ENCODE results near the gene KDM6B. TPM values are rescaled to one million over a fixed set of nuclear protein-coding genes. Genes with fewer than 3 reads are reported as not detected.

Gene KDM6B
- total RNA-seq, 2 donors from 2014 or later, result 21.0 to 29.0 TPM

- peak; percentile 82 for DNase-seq (ENCODE audit: low spot score)
- intact Hi-C loops (cut with DNase I), result no loop called here
Observed at GRCh38 chr17:7849130-7849750, 15.2 kb downstream of the KDM6B start.

- intact Hi-C loops (cut with DNase I), result loop anchor here (2.0 to 10.0 kb wide), 2 partner anchors 59 to 105 kb away; no protein-coding TSS in a partner anchor
- DNase-seq (ENCODE audit: low spot score), result no peak
Observed at GRCh38 chr17:7849751-7850504, 15.9 kb downstream of the KDM6B start.

GRCh38 chr17:7850701-7851437 lies 16.9 kb downstream of the KDM6B start:
- no peak for DNase-seq (ENCODE audit: low spot score)
- intact Hi-C loops (cut with DNase I), result loop anchor here (2.0 to 10.0 kb wide), 2 partner anchors 60 to 106 kb away; no protein-coding TSS in a partner anchor

- intact Hi-C loops (cut with DNase I), result loop anchor here (2.0 to 10.0 kb wide), 3 partner anchors 37 to 107 kb away; no protein-coding TSS in a partner anchor
- DNase-seq (ENCODE audit: low spot score), result peak; percentile 97
Observed at GRCh38 chr17:7851438-7852261, 17.6 kb downstream of the KDM6B start.

- intact Hi-C loops (cut with DNase I), result loop anchor here (2.0 to 10.0 kb wide), 2 partner anchors 37 to 107 kb away; no protein-coding TSS in a partner anchor
- no peak for DNase-seq (ENCODE audit: low spot score)
Observed at GRCh38 chr17:7852262-7852670, 18.2 kb downstream of the KDM6B start.

- intact Hi-C loops (cut with DNase I), result loop anchor here (2.0 to 10.0 kb wide), 2 partner anchors 38 to 108 kb away; no protein-coding TSS in a partner anchor
- DNase-seq (ENCODE audit: low spot score), result peak; percentile 80
Observed at GRCh38 chr17:7852919-7853690, 19.1 kb downstream of the KDM6B start.

GRCh38 chr17:7853691-7854038 lies 19.6 kb downstream of the KDM6B start:
- DNase-seq (ENCODE audit: low spot score), result peak; percentile 80
- intact Hi-C loops (cut with DNase I), result loop anchor here (2.0 to 10.0 kb wide), 2 partner anchors 39 to 109 kb away; no protein-coding TSS in a partner anchor

GRCh38 chr17:7854078-7854777 lies 20.2 kb downstream of the KDM6B start:
- intact Hi-C loops (cut with DNase I), result loop anchor here in 1 of 2 donors (10.0 kb wide), 1 partner anchor 109 kb away; no protein-coding TSS in a partner anchor
- peak; percentile 79 for DNase-seq (ENCODE audit: low spot score)

- intact Hi-C loops (cut with DNase I), result loop anchor here in 1 of 2 donors (10.0 kb wide), 1 partner anchor 110 kb away; no protein-coding TSS in a partner anchor
- peak; percentile 84 for DNase-seq (ENCODE audit: low spot score)
Observed at GRCh38 chr17:7854851-7855659, 21.0 kb downstream of the KDM6B start, which contains the start of gene TMEM88. Gene TMEM88, plus strand, starts transcription at chr17:7855066. Its CDS starts 9 bp downstream, at chr17:7855075.

- no peak for DNase-seq (ENCODE audit: low spot score)
- intact Hi-C loops (cut with DNase I), result loop anchor here in 1 of 2 donors (10.0 kb wide), 1 partner anchor 111 kb away; no protein-coding TSS in a partner anchor
Observed at GRCh38 chr17:7855660-7856010, 21.6 kb downstream of the KDM6B start.

GRCh38 chr17:7856011-7856810 lies 22.2 kb downstream of the KDM6B start:
- DNase-seq (ENCODE audit: low spot score), result peak; percentile 90

GRCh38 chr17:7856811-7857712 lies 23.0 kb downstream of the KDM6B start, which contains the start of gene NAA38:
Gene NAA38, minus strand, starts transcription at chr17:7857559. Its CDS starts 96 bp downstream, at chr17:7857463.
- intact Hi-C loops (cut with DNase I), result loop anchor here in 1 of 2 donors (10.0 kb wide), 1 partner anchor 112 kb away; no protein-coding TSS in a partner anchor
- peak; percentile 99 for DNase-seq (ENCODE audit: low spot score)

More at GRCh38 chr17:7856011-7856810, 22.2 kb downstream of the KDM6B start:
- intact Hi-C loops (cut with DNase I), result loop anchor here in 1 of 2 donors (10.0 kb wide), 1 partner anchor 111 kb away; no protein-coding TSS in a partner anchor

- intact Hi-C loops (cut with DNase I), result loop anchor here in 1 of 2 donors (10.0 kb wide), 1 partner anchor 113 kb away; no protein-coding TSS in a partner anchor
- peak; percentile 96 for DNase-seq (ENCODE audit: low spot score)
Observed at GRCh38 chr17:7857713-7858521, 23.9 kb downstream of the KDM6B start, which contains the start of gene CYB5D1. Gene CYB5D1, plus strand, starts transcription at chr17:7858003. Its CDS starts 132 bp downstream, at chr17:7858135.

Data from posterior vena cava (tissue), 2 donors.